Measurements from ENCODE around the gene EFR3B.
A peak's percentile ranks its signal among the peaks of the same experiment; 100 is the strongest.

EFR3B gene

DNA sequence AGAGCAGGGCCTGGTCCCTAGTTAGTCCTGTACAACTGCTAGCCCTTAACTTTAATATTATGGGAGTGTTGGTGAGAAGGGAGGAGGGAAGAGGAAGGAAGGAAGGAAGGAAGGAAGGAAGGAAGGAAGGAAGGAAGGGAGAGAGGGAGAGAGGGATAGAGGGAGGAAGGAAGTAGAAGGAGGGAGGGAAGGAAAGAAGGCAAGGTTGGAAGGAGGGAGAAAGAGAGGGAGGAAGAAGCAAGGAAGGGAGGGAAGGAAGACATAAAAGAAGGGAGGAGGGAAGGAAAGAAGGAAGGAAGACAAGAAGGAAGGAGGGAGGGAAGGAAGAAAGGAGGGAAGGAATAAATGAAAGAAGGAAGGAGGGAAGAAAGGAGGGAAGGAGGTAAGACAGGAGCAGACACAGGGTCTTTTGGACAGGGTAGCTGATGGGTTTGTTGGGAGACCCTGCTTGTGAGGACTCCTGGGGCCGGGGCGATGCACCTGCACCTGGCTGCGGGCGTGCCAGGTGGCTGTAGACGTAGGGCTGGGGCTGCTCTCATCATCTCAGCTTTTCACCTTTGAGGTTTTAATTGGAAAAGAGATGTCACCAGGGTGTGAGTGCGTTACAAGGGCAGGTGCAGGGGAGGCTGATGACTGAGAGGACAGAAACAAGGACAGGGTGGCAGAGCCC lies 132.5 kb downstream of the EFR3B start:
- H3K79me1 ChIP-seq (ENCODE audit: low read length) = no peaks in the 10 kb centered on the region
- H3K4ac ChIP-seq (ENCODE audit: low read depth, low read length) = no peak overlapping the region
- H3K4me3 ChIP-seq (ENCODE audit: low read length) = no peak overlapping the region
- DNase-seq = no peak
- no peak overlapping the region for H4K8ac ChIP-seq (ENCODE audit: low read depth, low read length)
- H3K27me3 ChIP-seq (ENCODE audit: insufficient read depth, low read length, poor library complexity) = peaks cover 6% of the 10 kb centered on the region
- H2AK5ac ChIP-seq (ENCODE audit: low read length) = no peak overlapping the region
- H2BK120ac ChIP-seq (ENCODE audit: low read depth, low read length) = no peak overlapping the region
- H4K5ac ChIP-seq (ENCODE audit: low read length) = no peak overlapping the region
- no peaks in the 10 kb centered on the region for H3K4me1 ChIP-seq (ENCODE audit: control insufficient read depth, low read depth, low read length)
- WGBS (ENCODE audit: extremely low coverage, insufficient coverage, low lambda C conversion rate) = no CpG with 5 or more reads among the region's 6 CpGs
- H3K27ac ChIP-seq (ENCODE audit: low read depth, low read length) = no peak overlapping the region
- H2BK15ac ChIP-seq (replicated peaks; ENCODE audit: low read depth) = no peak overlapping the region
- H3K36me3 ChIP-seq (ENCODE audit: control insufficient read depth, insufficient read depth, low read length) = no peaks in the 10 kb centered on the region
- H3K4me2 ChIP-seq (ENCODE audit: low read length) = no peak overlapping the region
- no peaks in the 10 kb centered on the region for H3K79me2 ChIP-seq (ENCODE audit: control insufficient read depth, insufficient read depth, low read length)
- H2BK5ac ChIP-seq (ENCODE audit: low read length) = no peak overlapping the region
- H3K18ac ChIP-seq (ENCODE audit: low read length) = no peak overlapping the region
- H3K56ac ChIP-seq (ENCODE audit: low read length) = no peak overlapping the region
- H3K9ac ChIP-seq (ENCODE audit: low read length) = no peak overlapping the region
- no peak overlapping the region for H3K23ac ChIP-seq (ENCODE audit: low read length)

DNA sequence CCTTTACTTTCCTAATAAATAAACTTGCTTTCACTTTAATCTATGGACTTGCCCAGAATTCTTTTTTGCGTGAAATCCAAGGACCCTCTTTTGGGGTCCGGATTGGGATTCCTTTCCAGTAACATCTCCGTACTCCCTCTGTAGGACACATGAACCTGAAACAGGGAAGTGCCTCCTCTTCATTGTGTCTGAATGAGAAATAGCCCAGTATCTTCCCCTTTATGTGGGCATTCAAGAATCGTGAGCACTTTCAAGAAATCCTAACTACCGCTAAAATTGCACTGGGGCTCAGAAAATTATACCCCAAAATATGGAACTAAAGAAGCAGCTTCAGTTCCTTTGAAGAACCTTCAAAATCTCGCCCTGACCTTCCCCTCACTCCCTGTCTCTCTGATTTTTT lies 134.3 kb downstream of the EFR3B start:
- no peak overlapping the region for H3K23ac ChIP-seq (ENCODE audit: low read length)
- WGBS (ENCODE audit: extremely low coverage, insufficient coverage, low lambda C conversion rate) = no CpG with 5 or more reads among the region's 6 CpGs
- H2AK5ac ChIP-seq (ENCODE audit: low read length) = no peak overlapping the region
- H3K79me2 ChIP-seq (ENCODE audit: control insufficient read depth, insufficient read depth, low read length) = no peaks in the 10 kb centered on the region
- no peaks in the 10 kb centered on the region for H3K36me3 ChIP-seq (ENCODE audit: control insufficient read depth, insufficient read depth, low read length)
- H3K18ac ChIP-seq (ENCODE audit: low read length) = no peak overlapping the region
- DNase-seq = no peak
- no peak overlapping the region for H3K4me3 ChIP-seq (ENCODE audit: low read length)
- H3K4me1 ChIP-seq (ENCODE audit: control insufficient read depth, low read depth, low read length) = no peaks in the 10 kb centered on the region
- no peak overlapping the region for H2BK120ac ChIP-seq (ENCODE audit: low read depth, low read length)
- no peak overlapping the region for H4K5ac ChIP-seq (ENCODE audit: low read length)
- no peak overlapping the region for H3K56ac ChIP-seq (ENCODE audit: low read length)
- H2BK5ac ChIP-seq (ENCODE audit: low read length) = no peak overlapping the region
- no peak overlapping the region for H3K27ac ChIP-seq (ENCODE audit: low read depth, low read length)
- H2BK15ac ChIP-seq (replicated peaks; ENCODE audit: low read depth) = no peak overlapping the region
- no peak overlapping the region for H3K4me2 ChIP-seq (ENCODE audit: low read length)
- no peak overlapping the region for H4K8ac ChIP-seq (ENCODE audit: low read depth, low read length)
- H3K9ac ChIP-seq (ENCODE audit: low read length) = no peak overlapping the region
- H3K27me3 ChIP-seq (ENCODE audit: insufficient read depth, low read length, poor library complexity) = no peaks in the 10 kb centered on the region
- H3K4ac ChIP-seq (ENCODE audit: low read depth, low read length) = no peak overlapping the region
- no peaks in the 10 kb centered on the region for H3K79me1 ChIP-seq (ENCODE audit: low read length)

DNA sequence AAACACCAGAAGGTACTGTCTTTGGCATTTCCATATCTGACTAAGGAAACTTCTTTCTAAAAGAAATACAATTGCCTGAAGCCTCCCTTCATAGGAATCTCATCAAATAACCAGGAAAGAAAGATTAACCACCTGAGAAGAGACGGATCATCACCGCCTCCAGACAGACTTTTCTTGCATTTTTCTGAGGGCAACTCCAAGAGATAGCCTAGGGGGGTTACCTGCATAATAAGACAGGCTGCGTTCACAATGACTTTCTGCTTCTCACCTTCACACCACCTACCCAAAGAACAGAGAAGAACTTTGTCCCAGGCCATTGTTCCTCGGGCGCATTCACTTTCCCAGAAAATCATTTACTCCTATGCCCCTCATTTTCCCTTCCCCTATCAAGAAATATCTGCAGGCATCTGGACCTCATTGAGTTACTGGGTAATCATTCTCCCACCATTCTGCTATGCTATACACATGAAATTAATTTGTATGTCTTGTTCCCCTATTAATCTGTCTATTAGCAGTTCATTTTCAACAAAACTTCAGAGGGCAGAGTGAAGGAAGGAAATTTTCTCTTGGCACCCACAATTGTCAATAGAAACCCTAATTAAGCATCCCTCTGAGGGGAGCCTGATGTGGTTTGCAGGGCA lies 134.8 kb downstream of the EFR3B start:
- H2BK120ac ChIP-seq (ENCODE audit: low read depth, low read length) = no peak overlapping the region
- H4K8ac ChIP-seq (ENCODE audit: low read depth, low read length) = no peak overlapping the region
- H3K27me3 ChIP-seq (ENCODE audit: insufficient read depth, low read length, poor library complexity) = no peaks in the 10 kb centered on the region
- H3K27ac ChIP-seq (ENCODE audit: low read depth, low read length) = no peak overlapping the region
- H2AK5ac ChIP-seq (ENCODE audit: low read length) = no peak overlapping the region
- H3K56ac ChIP-seq (ENCODE audit: low read length) = no peak overlapping the region
- H3K9ac ChIP-seq (ENCODE audit: low read length) = no peak overlapping the region
- H2BK5ac ChIP-seq (ENCODE audit: low read length) = no peak overlapping the region
- no peak overlapping the region for H4K5ac ChIP-seq (ENCODE audit: low read length)
- H3K4me3 ChIP-seq (ENCODE audit: low read length) = no peak overlapping the region
- no peaks in the 10 kb centered on the region for H3K4me1 ChIP-seq (ENCODE audit: control insufficient read depth, low read depth, low read length)
- H3K4me2 ChIP-seq (ENCODE audit: low read length) = no peak overlapping the region
- no peak overlapping the region for H3K4ac ChIP-seq (ENCODE audit: low read depth, low read length)
- H3K36me3 ChIP-seq (ENCODE audit: control insufficient read depth, insufficient read depth, low read length) = no peaks in the 10 kb centered on the region
- H3K79me2 ChIP-seq (ENCODE audit: control insufficient read depth, insufficient read depth, low read length) = no peaks in the 10 kb centered on the region
- peak; percentile 36 for DNase-seq
- no peaks in the 10 kb centered on the region for H3K79me1 ChIP-seq (ENCODE audit: low read length)
- H2BK15ac ChIP-seq (replicated peaks; ENCODE audit: low read depth) = no peak overlapping the region
- WGBS (ENCODE audit: extremely low coverage, insufficient coverage, low lambda C conversion rate) = no CpG with 5 or more reads among the region's 5 CpGs
- H3K18ac ChIP-seq (ENCODE audit: low read length) = no peak overlapping the region
- H3K23ac ChIP-seq (ENCODE audit: low read length) = no peak overlapping the region

DNA sequence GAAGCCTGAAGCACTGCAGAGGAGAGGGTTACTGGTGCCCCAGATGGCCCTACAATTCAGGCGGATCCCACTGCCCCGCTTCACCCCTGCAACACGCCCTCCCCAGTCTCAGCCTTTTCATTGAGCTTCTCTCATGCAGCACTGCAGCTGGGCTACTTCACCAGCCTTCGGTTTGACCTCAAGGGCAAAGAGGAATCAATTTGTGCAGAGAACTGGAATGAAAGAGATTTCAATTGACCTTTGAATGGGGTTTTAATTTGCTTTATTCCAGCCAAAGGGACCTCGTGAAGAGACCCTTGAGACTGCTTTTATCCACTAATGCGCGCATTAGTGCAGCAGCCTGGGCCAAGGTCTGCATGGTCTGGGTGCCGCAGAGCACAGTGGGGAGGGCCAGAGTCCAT lies 135.3 kb downstream of the EFR3B start:
- Histone ChIP-seq H4K8ac (ENCODE audit: low read depth, low read length) (no peak overlapping the region), H4K5ac (ENCODE audit: low read length) (no peak overlapping the region), H3K18ac (ENCODE audit: low read length) (no peak overlapping the region), H3K36me3 (ENCODE audit: control insufficient read depth, insufficient read depth, low read length) (no peaks in the 10 kb centered on the region), H3K23ac (ENCODE audit: low read length) (no peak overlapping the region), H2AK5ac (ENCODE audit: low read length) (no peak overlapping the region), H3K79me2 (ENCODE audit: control insufficient read depth, insufficient read depth, low read length) (no peaks in the 10 kb centered on the region), H3K4me2 (ENCODE audit: low read length) (no peak overlapping the region), H3K4me3 (ENCODE audit: low read length) (no peak overlapping the region), H3K4ac (ENCODE audit: low read depth, low read length) (no peak overlapping the region), H3K56ac (ENCODE audit: low read length) (no peak overlapping the region), H2BK120ac (ENCODE audit: low read depth, low read length) (no peak overlapping the region), H3K27ac (ENCODE audit: low read depth, low read length) (no peak overlapping the region), H2BK15ac (replicated peaks; ENCODE audit: low read depth) (no peak overlapping the region), H3K4me1 (ENCODE audit: control insufficient read depth, low read depth, low read length) (no peaks in the 10 kb centered on the region), H3K79me1 (ENCODE audit: low read length) (no peaks in the 10 kb centered on the region), H3K9ac (ENCODE audit: low read length) (no peak overlapping the region), H3K27me3 (ENCODE audit: insufficient read depth, low read length, poor library complexity) (no peaks in the 10 kb centered on the region), H2BK5ac (ENCODE audit: low read length) (no peak overlapping the region)
- WGBS (ENCODE audit: extremely low coverage, insufficient coverage, low lambda C conversion rate) = no CpG with 5 or more reads among the region's 8 CpGs
- DNase-seq = no peak

DNA sequence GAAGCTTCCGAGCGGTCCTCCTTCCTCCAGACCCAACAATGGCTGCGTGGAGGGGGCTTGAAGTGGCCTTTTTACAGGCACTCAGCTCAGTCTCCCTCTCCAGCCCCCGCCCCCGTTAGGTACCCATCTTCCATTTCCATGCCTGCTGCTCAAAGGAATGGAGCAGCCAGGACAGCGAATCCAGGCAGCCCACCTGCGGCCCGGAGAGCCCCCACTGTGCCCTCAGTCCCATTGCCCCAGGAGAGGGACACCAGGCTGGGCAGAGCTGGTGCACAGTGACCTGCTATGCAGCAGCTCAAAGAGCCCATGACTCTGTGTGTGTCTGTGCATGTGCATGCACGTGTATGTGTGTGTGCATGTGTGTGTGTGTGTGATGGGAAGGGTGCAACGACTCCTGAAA lies 137.1 kb downstream of the EFR3B start:
- Histone ChIP-seq H4K8ac (ENCODE audit: low read depth, low read length) (no peak overlapping the region), H4K5ac (ENCODE audit: low read length) (no peak overlapping the region), H3K9ac (ENCODE audit: low read length) (no peak overlapping the region), H2AK5ac (ENCODE audit: low read length) (no peak overlapping the region), H3K4ac (ENCODE audit: low read depth, low read length) (no peak overlapping the region), H3K79me2 (ENCODE audit: control insufficient read depth, insufficient read depth, low read length) (no peaks in the 10 kb centered on the region), H3K4me1 (ENCODE audit: control insufficient read depth, low read depth, low read length) (no peaks in the 10 kb centered on the region), H3K27ac (ENCODE audit: low read depth, low read length) (no peak overlapping the region), H3K36me3 (ENCODE audit: control insufficient read depth, insufficient read depth, low read length) (no peaks in the 10 kb centered on the region), H3K79me1 (ENCODE audit: low read length) (no peaks in the 10 kb centered on the region), H2BK15ac (replicated peaks; ENCODE audit: low read depth) (no peak overlapping the region), H3K23ac (ENCODE audit: low read length) (no peak overlapping the region), H3K18ac (ENCODE audit: low read length) (no peak overlapping the region), H2BK120ac (ENCODE audit: low read depth, low read length) (no peak overlapping the region), H3K56ac (ENCODE audit: low read length) (no peak overlapping the region), H3K4me3 (ENCODE audit: low read length) (no peak overlapping the region), H3K4me2 (ENCODE audit: low read length) (no peak overlapping the region), H2BK5ac (ENCODE audit: low read length) (no peak overlapping the region), H3K27me3 (ENCODE audit: insufficient read depth, low read length, poor library complexity) (no peaks in the 10 kb centered on the region)
- no peak for DNase-seq
- WGBS (ENCODE audit: extremely low coverage, insufficient coverage, low lambda C conversion rate) = no CpG with 5 or more reads among the region's 10 CpGs

DNA sequence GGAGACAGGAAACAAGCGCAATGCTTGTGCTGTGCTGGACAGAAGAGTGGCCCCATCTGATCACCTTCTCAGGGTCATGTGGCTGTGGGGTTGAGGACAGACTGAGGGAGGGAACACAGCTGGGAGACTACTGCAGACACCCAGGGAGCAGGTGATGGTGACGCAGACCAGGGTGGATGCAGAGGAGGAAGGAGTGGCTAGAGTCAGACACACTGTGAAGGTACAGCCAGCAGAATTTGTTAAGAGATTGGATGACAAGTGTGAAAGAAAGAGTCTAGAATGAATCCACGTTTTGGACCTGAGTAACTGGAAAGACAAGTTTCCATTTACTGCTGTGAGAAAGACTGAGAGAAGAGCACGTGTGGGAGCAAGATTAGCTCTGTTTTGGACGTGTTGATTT lies 142.4 kb downstream of the EFR3B start:
- no peaks in the 10 kb centered on the region for H3K36me3 ChIP-seq (ENCODE audit: control insufficient read depth, insufficient read depth, low read length)
- no peak overlapping the region for H3K4me2 ChIP-seq (ENCODE audit: low read length)
- no peak overlapping the region for H4K5ac ChIP-seq (ENCODE audit: low read length)
- no peak overlapping the region for H2BK120ac ChIP-seq (ENCODE audit: low read depth, low read length)
- no peak overlapping the region for H3K9ac ChIP-seq (ENCODE audit: low read length)
- H2AK5ac ChIP-seq (ENCODE audit: low read length) = no peak overlapping the region
- no peaks in the 10 kb centered on the region for H3K79me2 ChIP-seq (ENCODE audit: control insufficient read depth, insufficient read depth, low read length)
- H3K4ac ChIP-seq (ENCODE audit: low read depth, low read length) = no peak overlapping the region
- no peaks in the 10 kb centered on the region for H3K27me3 ChIP-seq (ENCODE audit: insufficient read depth, low read length, poor library complexity)
- no peak for DNase-seq
- no peak overlapping the region for H4K8ac ChIP-seq (ENCODE audit: low read depth, low read length)
- H3K4me3 ChIP-seq (ENCODE audit: low read length) = no peak overlapping the region
- H3K18ac ChIP-seq (ENCODE audit: low read length) = no peak overlapping the region
- H3K4me1 ChIP-seq (ENCODE audit: control insufficient read depth, low read depth, low read length) = no peaks in the 10 kb centered on the region
- WGBS (ENCODE audit: extremely low coverage, insufficient coverage, low lambda C conversion rate) = no CpG with 5 or more reads among the region's 5 CpGs
- no peak overlapping the region for H2BK5ac ChIP-seq (ENCODE audit: low read length)
- H2BK15ac ChIP-seq (replicated peaks; ENCODE audit: low read depth) = no peak overlapping the region
- H3K27ac ChIP-seq (ENCODE audit: low read depth, low read length) = no peak overlapping the region
- H3K79me1 ChIP-seq (ENCODE audit: low read length) = no peaks in the 10 kb centered on the region
- no peak overlapping the region for H3K56ac ChIP-seq (ENCODE audit: low read length)
- no peak overlapping the region for H3K23ac ChIP-seq (ENCODE audit: low read length)

All from mesendoderm (in vitro differentiated cells).